RWPE2 (cell line): Measurements from ENCODE around the gene TAOK1.
A peak's percentile ranks its signal among the peaks of the same experiment; 100 is the strongest.

ENCODE experiments used
- ATAC-seq: fragments of 200-7000 bp; cut with Tn5 transposase; 3 replicates; pipeline ENCODE4 v1.9.1; 2021; ENCODE audit warnings: low read depth
- DNase-seq: peaks from one replicate; pipeline ENCODE4 v3.0.0-alpha.2; 2020; ENCODE audit warnings: low spot score
- H3K27ac ChIP-seq: fragments of 450-650 bp; 2 replicates; pipeline ENCODE4 v1.5.1; 2017; ENCODE audit warnings: mild to moderate bottlenecking; ENCODE audit not compliant: poor library complexity, severe bottlenecking
- H3K27me3 ChIP-seq: fragments of 250-450 bp; sonication (Bioruptor Pico); 2 replicates; pipeline ENCODE4 v1.5.1; 2021; ENCODE audit warnings: mild to moderate bottlenecking, moderate library complexity; ENCODE audit not compliant: insufficient read depth, poor library complexity, severe bottlenecking
- H3K36me3 ChIP-seq: fragments of 250-450 bp; sonication (Bioruptor Pico); 2 replicates; pipeline ENCODE4 v1.5.1; 2020; ENCODE audit warnings: low read depth, mild to moderate bottlenecking, moderate library complexity
- H3K4me1 ChIP-seq: fragments of 250-450 bp; sonication (Bioruptor Pico); 2 replicates; pipeline ENCODE4 v1.5.1; 2021; ENCODE audit warnings: mild to moderate bottlenecking, moderate library complexity; ENCODE audit not compliant: insufficient read depth, poor library complexity, severe bottlenecking
- H3K4me3 ChIP-seq: fragments of 250-450 bp; sonication (Bioruptor Pico); 2 replicates; pipeline ENCODE4 v1.5.1; 2021; ENCODE audit warnings: mild to moderate bottlenecking, moderate library complexity; ENCODE audit not compliant: severe bottlenecking
- H3K9me3 ChIP-seq: fragments of 250-450 bp; sonication (Bioruptor Pico); 2 replicates; pipeline ENCODE4 v1.5.1; 2021; ENCODE audit warnings: mild to moderate bottlenecking, moderate library complexity; ENCODE audit not compliant: severe bottlenecking
- TF ChIP-seq, protein P1 (sequence below): fragments of 450-650 bp; IDR thresholded peaks from one replicate; pipeline ENCODE4 v1.5.1; 2017; ENCODE audit warnings: mild to moderate bottlenecking, moderate library complexity; ENCODE audit not compliant: poor library complexity, severe bottlenecking

TAOK1 gene

GRCh38 chr17:29569245-29569950, 179.2 kb downstream of the TAOK1 start:
- DNase-seq, result no peak
- Histone ChIP-seq H3K4me3 (peak overlapping the region; percentile 53), H3K9me3 (no peaks in the 10 kb centered on the region), H3K27me3 (no peaks in the 10 kb centered on the region), H3K4me1 (peaks cover 3% of the 10 kb centered on the region), H3K27ac (peak overlapping the region; percentile 79), H3K36me3 (peaks cover 11% of the 10 kb centered on the region)
- TF ChIP-seq, protein P1, sequence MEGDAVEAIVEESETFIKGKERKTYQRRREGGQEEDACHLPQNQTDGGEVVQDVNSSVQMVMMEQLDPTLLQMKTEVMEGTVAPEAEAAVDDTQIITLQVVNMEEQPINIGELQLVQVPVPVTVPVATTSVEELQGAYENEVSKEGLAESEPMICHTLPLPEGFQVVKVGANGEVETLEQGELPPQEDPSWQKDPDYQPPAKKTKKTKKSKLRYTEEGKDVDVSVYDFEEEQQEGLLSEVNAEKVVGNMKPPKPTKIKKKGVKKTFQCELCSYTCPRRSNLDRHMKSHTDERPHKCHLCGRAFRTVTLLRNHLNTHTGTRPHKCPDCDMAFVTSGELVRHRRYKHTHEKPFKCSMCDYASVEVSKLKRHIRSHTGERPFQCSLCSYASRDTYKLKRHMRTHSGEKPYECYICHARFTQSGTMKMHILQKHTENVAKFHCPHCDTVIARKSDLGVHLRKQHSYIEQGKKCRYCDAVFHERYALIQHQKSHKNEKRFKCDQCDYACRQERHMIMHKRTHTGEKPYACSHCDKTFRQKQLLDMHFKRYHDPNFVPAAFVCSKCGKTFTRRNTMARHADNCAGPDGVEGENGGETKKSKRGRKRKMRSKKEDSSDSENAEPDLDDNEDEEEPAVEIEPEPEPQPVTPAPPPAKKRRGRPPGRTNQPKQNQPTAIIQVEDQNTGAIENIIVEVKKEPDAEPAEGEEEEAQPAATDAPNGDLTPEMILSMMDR, result no peak
- ATAC-seq, result peak; percentile 4

- ATAC-seq (no peak), DNase-seq (no peak)
- Histone ChIP-seq H3K36me3 (peaks cover 20% of the 10 kb centered on the region), H3K27me3 (no peaks in the 10 kb centered on the region), H3K4me1 (peaks cover 3% of the 10 kb centered on the region), H3K4me3 (no peak overlapping the region), H3K27ac (no peak overlapping the region), H3K9me3 (no peaks in the 10 kb centered on the region)
- TF ChIP-seq, protein P1, result no peak
Observed at GRCh38 chr17:29570521-29570920, 180.4 kb downstream of the TAOK1 start.

DNA sequence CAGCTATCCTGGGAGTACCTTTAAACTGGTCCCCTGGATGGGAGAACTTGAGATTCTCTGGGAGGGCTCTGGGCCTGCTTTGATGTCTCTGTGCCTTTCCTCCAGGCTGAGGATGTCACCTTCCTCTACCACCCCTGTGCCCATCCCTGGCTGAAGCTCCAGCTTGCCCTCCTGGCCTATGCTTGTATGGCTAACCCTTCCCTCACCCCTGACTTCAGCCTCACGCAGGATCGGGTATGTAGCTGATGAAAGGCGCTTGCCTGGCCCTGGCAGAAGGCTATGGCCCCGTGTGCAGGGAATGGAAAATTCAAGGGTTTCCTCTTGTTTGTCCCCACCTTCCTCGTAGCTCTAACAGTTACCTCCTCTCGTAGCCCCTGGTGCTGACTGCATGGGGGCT, 181.3 kb downstream of the TAOK1 start:
- Histone ChIP-seq H3K4me3 (no peak overlapping the region), H3K27ac (no peak overlapping the region), H3K27me3 (no peaks in the 10 kb centered on the region), H3K4me1 (peaks cover 3% of the 10 kb centered on the region), H3K9me3 (no peaks in the 10 kb centered on the region), H3K36me3 (peaks cover 30% of the 10 kb centered on the region)
- DNase-seq (no peak), ATAC-seq (no peak)
- TF ChIP-seq, protein P1, result no peak

DNA sequence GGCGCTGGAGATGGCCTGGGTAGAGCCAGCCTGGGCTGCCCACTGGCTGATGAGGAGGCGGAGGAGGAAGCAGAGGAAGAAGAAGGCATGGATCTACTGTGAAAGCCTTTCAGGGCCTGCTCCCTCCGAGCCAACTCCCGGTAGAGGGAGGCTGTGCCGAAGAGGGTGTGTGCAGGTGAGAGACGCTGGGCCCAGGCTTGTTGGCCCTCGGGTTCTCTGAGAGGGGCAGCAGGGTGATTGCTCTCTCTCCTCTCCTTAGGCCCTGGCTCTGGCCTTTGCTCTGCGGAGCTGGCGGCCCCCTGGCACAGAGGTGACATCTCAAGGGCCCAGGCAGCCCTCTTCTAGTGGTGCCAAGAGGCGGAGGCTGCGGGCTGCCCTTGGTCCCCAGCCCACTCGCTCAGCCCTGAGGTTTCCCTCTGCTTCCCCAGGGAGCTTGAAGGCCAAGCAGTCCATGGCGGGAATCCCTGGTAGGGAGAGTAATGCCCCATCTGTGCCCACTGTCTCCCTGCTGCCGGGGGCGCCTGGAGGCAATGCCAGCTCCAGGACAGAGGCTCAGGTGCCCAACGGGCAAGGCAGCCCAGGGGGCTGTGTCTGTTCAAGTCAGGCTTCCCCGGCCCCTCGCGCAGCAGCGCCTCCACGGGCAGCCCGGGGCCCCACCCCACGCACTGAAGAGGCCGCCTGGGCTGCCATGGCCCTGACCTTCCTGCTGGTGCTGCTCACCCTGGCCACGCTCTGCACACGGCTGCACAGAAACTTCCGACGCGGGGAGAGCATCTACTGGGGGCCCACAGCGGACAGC, 181.9 kb downstream of the TAOK1 start:
- Histone ChIP-seq H3K36me3 (peaks cover 36% of the 10 kb centered on the region), H3K27me3 (no peaks in the 10 kb centered on the region), H3K4me1 (peaks cover 3% of the 10 kb centered on the region), H3K9me3 (no peaks in the 10 kb centered on the region), H3K27ac (no peak overlapping the region), H3K4me3 (no peak overlapping the region)
- DNase-seq (no peak), ATAC-seq (no peak)
- TF ChIP-seq, protein P1, result no peak
